GM18909 (cell line): ENCODE results near the gene ZBED4.

ENCODE experiments used
- ATAC-seq: cut with Tn5 transposase; IDR thresholded peaks from one replicate; pipeline ENCODE4 v1.9.1; 2021; ENCODE audit warnings: mild to moderate bottlenecking; ENCODE audit not compliant: unreplicated experiment, poor library complexity

The ZBED4 gene

GRCh38 chr22:49899530-49899929 is 45.9 kb downstream of the ZBED4 start:
- ATAC-seq, result no peak

DNA sequence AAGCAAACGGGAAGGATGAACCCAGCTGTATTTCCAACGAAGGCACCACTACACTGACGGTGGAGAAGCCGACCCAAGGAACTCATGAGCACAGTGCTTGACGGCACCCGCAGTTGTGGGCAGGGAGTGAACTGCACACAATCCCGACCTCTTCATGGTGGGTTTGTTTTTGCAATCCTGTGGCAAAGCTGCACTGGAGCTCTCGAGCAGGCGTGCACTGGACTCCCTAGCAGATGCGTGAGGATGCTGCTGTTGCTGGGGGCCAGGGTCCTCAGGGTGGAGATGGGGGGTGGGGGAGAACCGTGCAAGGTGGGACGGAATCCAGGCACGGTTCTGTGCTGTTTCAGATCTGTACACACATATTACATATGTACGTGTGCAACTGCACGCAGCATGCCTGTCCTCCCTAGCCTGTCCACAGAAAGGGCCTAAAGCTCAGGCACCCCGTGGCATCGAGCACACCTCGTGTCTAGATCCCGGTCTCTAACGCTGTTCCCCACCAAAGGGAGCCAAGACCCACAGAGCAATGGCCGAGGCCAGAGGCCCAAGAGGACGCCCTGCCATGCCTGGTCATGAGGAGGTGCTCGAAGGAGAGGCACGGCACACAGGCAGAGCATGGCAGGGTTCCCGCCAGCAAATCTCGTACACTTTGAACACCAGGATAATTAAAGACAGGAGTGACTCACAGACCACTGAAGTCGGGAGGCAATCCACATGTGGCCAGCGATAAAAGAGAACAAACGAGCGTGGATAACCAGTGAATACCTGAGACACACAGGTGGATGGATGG is 47.0 kb downstream of the ZBED4 start:
- ATAC-seq, result no peak

DNA sequence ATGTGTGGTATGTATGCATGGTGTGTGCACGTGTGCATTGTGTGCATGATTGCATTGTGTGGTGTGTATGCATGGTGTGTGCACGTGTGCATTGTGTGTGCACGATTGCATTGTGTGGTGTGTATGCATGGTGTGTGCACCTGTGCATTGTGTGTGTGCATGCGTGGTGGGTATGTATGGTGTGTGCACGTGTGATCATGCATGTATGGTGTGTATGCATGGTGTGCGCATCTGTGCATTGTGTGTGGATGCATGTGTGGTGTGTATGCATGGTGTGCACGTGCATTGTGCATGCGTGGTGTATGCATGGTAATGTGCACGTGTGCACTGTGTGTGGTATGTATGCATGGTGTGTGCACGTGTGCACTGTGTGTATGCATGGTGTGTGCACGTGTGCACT is 47.8 kb downstream of the ZBED4 start:
- no peak for ATAC-seq

GRCh38 chr22:49903322-49904039 is 49.8 kb downstream of the ZBED4 start:
- no peak for ATAC-seq

DNA sequence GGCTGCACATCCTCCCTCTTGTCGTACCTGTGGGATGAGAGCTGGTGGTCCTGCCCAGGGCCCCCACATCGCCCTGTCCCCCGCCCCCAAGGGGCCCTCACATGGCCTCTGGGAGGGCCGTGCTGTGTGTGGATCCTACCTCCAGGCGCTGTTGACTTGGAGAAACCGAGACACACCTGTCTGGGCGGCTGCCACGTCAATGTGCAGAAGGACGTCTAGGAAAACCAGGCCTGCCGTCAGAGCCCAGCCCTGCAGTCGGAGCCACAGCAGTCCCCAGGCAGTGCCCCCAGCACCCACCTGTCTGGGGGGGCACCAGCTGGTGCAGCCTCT is 50.4 kb downstream of the ZBED4 start:
- no peak for ATAC-seq

DNA sequence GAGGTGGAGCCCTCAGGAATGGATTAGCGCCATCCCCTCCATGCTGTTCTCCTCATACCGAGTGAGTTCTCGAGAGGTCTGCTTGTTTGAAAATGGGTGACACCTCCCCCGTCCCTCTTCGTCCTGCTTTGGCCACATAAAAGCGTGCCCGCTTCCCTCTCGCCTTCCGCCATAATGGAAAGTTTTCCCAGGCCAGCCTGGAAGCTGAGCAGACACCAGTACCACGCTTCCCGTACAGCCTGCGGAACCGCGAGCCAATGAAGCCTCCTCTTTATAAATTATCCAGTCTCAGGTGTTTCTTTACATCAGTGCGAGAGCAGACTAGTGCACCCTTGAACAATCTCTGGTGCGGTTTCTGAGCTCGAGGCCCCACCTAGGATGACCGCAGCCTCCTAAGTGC is 51.8 kb downstream of the ZBED4 start:
- no peak for ATAC-seq

DNA sequence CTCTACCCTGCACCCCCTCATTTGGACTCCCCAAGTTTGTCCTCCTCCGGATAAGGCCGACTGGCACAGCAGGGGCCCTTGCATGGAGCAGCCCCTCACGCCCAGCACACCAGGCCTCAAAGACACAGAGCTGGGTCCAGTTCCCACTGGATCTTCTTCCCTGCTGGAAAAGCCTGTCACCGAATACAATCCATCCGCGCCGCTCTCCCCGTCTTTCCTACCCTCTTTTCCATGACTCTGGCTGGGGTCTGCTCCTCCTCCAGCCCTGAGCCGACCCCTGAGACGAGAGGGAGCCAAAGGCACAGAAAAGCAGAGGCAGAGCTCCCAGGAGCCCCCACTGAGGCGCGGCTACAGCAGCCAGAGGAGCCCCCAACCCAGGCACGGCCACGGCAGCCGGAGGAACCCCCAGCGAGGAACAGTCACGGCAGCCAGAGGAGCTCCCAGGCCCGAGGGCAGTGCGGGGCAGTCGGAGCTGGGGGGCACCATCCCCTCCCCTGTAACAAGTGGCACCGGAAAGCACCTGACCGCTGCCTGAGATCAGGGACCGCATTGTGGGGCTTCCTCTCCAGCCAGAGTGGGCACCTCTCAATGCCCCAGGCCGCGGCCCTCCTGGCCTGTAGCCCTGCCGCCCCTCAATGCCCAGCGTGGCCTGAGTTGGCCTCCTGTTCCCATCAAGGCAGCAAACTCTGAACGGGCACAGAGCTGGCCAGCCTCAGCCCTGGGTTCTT is 52.6 kb downstream of the ZBED4 start:
- no peak for ATAC-seq

- no peak for ATAC-seq
Measured at GRCh38 chr22:49906799-49907290, 53.2 kb downstream of the ZBED4 start.

DNA sequence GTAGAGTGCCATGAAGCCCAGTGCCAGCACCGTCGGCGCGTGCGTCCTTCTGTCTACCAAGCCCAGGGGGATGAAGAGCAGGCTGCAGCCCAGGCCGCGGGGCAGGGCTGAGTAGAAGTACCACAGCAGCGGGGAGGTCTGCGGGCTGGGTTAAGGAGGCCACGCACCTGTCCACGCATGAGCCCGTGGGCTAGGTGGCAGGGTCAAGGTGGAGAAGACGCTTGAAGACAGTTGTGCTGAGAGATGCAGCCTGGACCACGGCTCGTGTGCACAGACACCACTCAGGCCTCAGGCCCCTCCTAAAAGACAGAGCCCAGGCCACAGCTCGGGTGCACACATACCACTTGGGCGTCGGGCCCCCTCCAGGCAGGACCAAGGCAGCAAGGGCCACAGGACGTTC is 54.2 kb downstream of the ZBED4 start:
- ATAC-seq, result no peak

DNA sequence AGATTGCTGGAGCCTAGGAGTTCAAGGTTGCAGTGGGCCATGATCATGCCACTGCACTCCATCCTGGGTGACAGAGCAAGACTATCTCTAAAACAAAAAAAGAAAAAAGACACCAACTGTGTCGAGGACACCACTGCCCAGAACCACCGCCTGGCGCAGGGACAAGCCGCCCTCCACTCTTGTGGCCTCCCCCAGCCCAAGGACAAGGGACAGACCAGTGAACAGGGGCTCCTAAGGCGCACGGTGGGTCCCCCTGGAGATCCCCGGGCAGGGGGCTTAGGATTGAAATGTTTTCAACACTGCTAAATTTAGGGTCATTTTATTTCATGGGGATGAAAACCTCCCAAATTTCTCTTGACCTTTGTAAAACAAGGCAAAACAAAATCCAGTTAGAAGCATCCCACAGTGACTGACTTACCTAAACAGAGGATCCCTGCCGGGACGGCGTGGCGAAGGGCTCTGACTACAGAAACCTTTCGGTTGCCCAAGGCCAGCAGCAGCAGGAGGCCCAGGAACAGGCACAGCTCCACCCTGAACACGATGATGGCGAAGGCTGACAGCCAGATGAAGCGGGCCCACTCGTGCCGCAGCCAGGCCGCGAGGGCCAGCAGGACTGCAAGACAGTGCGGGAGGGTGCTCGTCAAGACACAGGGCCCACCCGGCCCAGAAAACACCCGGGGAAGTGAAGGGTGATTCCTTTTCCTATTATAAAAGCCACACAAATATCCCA is 56.0 kb downstream of the ZBED4 start:
- no peak for ATAC-seq

GRCh38 chr22:49910229-49911155 is 56.8 kb downstream of the ZBED4 start:
- no peak for ATAC-seq

DNA sequence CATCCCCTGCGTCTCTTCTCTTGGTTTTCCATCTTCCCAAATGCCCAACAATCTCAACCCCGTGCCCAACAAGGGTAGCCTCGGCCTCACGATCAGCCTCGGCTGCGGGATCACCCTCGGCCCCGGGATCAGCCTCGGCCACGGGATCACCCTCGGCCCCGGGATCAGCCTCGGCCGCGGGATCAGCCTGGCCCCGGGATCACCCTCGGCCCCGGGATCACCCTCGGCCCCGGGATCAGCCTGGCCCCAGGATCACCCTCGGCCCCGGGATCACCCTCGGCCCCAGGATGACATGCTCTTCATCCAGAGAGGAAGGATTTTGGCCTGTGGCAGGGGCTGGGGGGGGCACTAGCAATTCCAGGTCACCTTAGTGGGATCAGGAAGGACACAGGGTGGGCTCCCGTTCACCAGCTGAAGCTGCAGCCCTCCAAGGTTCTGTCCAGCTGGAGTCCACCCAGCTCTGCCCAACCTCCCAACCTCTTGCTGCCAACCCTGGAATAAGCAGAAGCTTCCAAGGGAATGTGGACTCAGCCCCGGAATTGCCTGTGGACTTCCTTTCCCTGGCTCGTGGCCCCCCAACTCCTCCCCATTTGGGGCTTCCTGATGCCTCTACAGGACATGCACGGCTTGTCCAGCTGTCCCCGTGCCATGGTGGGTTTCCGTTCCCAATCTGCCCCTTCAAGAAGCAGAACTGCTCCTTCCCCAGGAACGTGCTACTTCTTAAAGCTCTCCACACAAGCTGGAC is 58.4 kb downstream of the ZBED4 start:
- ATAC-seq, result no peak

DNA sequence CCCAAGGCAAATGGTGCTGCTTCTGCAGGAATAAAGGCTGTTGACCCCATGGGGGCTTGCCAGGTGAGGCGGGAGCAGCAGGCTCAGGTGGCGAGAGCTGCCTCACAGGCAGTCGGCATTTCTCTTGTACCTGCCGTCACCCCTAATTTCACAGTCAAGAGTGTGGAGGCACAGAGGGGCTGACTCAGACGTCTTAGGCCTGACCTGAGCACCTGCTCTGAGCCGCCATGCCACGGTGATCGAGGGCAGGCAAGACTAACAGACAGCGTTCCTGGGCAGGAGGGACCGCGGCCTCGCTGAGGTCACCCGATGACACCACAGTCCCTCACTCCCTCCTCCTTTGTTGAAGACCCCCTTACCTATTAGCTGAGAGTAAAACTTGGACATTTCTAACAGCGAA is 59.4 kb downstream of the ZBED4 start:
- no peak for ATAC-seq

DNA sequence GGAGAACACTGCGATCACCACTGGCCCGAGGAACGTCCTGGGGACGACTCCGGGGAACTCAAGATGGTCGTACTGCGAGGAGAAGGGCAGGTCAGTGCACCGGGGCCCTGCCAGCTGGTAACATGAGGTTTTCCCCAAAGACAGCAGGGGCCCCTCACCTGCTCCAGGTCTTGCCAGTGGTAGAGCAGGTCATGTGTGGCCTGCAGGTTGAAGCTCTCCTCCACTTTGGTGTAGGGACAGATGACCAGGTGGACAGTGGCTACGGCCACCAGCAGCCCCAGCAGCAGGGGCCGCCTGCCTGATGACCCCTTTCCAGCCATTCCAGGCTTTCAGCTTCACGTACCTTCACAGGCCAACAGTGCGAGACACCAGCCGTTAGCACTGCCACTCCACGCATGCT is 59.8 kb downstream of the ZBED4 start:
- ATAC-seq, result no peak

DNA sequence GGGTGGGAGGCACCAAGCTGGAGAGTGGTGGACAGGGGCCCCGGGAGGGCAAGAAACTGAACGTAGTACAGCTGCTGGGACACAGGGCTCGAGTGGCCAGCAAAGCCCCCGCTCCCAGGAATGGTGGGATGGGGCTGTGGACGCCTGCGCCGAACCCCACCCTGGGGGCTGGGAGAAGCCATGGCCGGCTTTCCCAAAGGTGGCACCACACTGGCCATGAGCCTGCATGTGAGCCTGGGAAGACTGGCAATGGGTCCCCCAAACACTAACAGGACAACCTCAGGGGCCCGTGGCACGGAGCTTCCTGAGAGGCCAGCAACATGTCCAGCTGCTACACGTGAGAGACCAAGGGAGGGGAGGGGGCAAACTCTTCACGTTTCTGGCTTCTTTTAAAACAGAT is 60.6 kb downstream of the ZBED4 start:
- no peak for ATAC-seq

DNA sequence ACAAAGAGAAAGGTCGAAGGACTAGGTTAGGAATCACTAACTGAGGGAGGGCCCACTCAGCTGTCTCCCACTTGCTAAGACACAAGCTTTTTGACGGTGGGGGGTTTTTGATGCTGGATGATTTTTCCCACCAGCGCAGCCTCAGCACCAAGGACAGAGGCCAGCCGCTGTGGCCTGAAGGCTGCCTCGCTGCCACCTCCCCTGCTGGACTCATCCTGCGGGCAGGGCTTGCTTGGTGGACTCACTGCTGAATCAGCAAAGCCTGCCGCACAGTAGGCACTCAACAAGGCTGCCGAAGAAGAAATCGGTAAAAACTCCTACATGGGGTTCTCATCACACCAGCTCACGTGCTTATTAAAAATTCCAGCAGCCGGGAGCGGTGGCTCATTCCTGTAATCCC is 62.0 kb downstream of the ZBED4 start:
- ATAC-seq, result no peak

GRCh38 chr22:49916831-49917230 is 63.2 kb downstream of the ZBED4 start:
- no peak for ATAC-seq

- peak; percentile 90 for ATAC-seq
Measured at GRCh38 chr22:49917974-49918910, 64.6 kb downstream of the ZBED4 start, which contains the start of the genes ALG12 and CRELD2. Gene ALG12 (minus strand): TSS chr22:49918438. CDS start chr22:49913765, 4,673 bp downstream. Gene CRELD2 (plus strand): TSS chr22:49918634. CDS start chr22:49918770, 136 bp downstream.
